ENCODE measurements around the gene HEMK1. TPM values are rescaled to one million over a fixed set of nuclear protein-coding genes. Genes with fewer than 3 reads are reported as not detected.

The HEMK1 gene
- total RNA-seq, 3 donors from 2014 or later = 19.7 to 29.9 (median 22.6) TPM

GRCh38 chr3:50628601-50629000 is 59.3 kb downstream of the HEMK1 start:
- no peaks in the 10 kb centered on the region for H3K9me3 ChIP-seq
- intact Hi-C loops (cut with DNase I, micrococcal nuclease) = no loop called here
- ATAC-seq (no peak), DNase-seq (no peak)
- H3K4me3 ChIP-seq = no peak overlapping the region
- no peaks in the 10 kb centered on the region for H3K36me3 ChIP-seq (ENCODE audit: low read depth)
- no peak for TF ChIP-seq CTCF (IDR thresholded peaks at IDR 0.05)
- H3K4me1 ChIP-seq (ENCODE audit: low read depth) = peaks cover 19% of the 10 kb centered on the region

- no peak for TF ChIP-seq CTCF (IDR thresholded peaks at IDR 0.05)
- Histone ChIP-seq H3K4me3 (no peak overlapping the region), H3K36me3 (ENCODE audit: low read depth) (no peaks in the 10 kb centered on the region), H3K4me1 (ENCODE audit: low read depth) (peaks cover 4% of the 10 kb centered on the region), H3K9me3 (no peaks in the 10 kb centered on the region)
- peak in 1 of 3 donors; percentile 42 for DNase-seq
- intact Hi-C loops (cut with DNase I, micrococcal nuclease) = no loop called here
- ATAC-seq = peak; percentile 67
Observed at GRCh38 chr3:50630394-50630793, 61.1 kb downstream of the HEMK1 start.

- ATAC-seq = no peak
- DNase-seq = no peak
- no peak for TF ChIP-seq CTCF (IDR thresholded peaks at IDR 0.05)
- intact Hi-C loops (cut with DNase I, micrococcal nuclease) = no loop called here
- H3K9me3 ChIP-seq = no peaks in the 10 kb centered on the region
- H3K36me3 ChIP-seq (ENCODE audit: low read depth) = no peaks in the 10 kb centered on the region
- H3K4me1 ChIP-seq (ENCODE audit: low read depth) = peaks cover 4% of the 10 kb centered on the region
- no peak overlapping the region for H3K4me3 ChIP-seq
Observed at GRCh38 chr3:50630877-50631276, 61.6 kb downstream of the HEMK1 start.

- Histone ChIP-seq H3K4me3 (no peak overlapping the region), H3K9me3 (no peaks in the 10 kb centered on the region), H3K36me3 (ENCODE audit: low read depth) (no peaks in the 10 kb centered on the region), H3K4me1 (ENCODE audit: low read depth) (peaks cover 17% of the 10 kb centered on the region)
- DNase-seq = no peak
- no peak for ATAC-seq
- TF ChIP-seq CTCF (IDR thresholded peaks at IDR 0.05) = no peak
- intact Hi-C loops (cut with DNase I, micrococcal nuclease) = no loop called here
Observed at GRCh38 chr3:50632450-50632849, 63.1 kb downstream of the HEMK1 start.

- Histone ChIP-seq H3K36me3 (ENCODE audit: low read depth) (no peaks in the 10 kb centered on the region), H3K9me3 (no peaks in the 10 kb centered on the region), H3K4me3 (no peak overlapping the region), H3K4me1 (ENCODE audit: low read depth) (peaks cover 17% of the 10 kb centered on the region)
- DNase-seq = no peak
- ATAC-seq = peak; percentile 28
- intact Hi-C loops (cut with DNase I, micrococcal nuclease) = no loop called here
- no peak for TF ChIP-seq CTCF (IDR thresholded peaks at IDR 0.05)
Observed at GRCh38 chr3:50633230-50633790, 64.0 kb downstream of the HEMK1 start.

- peaks cover 17% of the 10 kb centered on the region for H3K4me1 ChIP-seq (ENCODE audit: low read depth)
Observed at GRCh38 chr3:50635066-50635465, 65.7 kb downstream of the HEMK1 start.

More at GRCh38 chr3:50635066-50635465, 65.7 kb downstream of the HEMK1 start:
- H3K4me3 ChIP-seq = no peak overlapping the region
- intact Hi-C loops (cut with DNase I, micrococcal nuclease) = no loop called here
- ATAC-seq (no peak), DNase-seq (no peak)
- H3K9me3 ChIP-seq = no peaks in the 10 kb centered on the region
- no peaks in the 10 kb centered on the region for H3K36me3 ChIP-seq (ENCODE audit: low read depth)
- TF ChIP-seq CTCF (IDR thresholded peaks at IDR 0.05) = no peak

Data from mucosa of descending colon (tissue), 3 donors.